ENCODE measurements around the gene EFCAB12.

DNA sequence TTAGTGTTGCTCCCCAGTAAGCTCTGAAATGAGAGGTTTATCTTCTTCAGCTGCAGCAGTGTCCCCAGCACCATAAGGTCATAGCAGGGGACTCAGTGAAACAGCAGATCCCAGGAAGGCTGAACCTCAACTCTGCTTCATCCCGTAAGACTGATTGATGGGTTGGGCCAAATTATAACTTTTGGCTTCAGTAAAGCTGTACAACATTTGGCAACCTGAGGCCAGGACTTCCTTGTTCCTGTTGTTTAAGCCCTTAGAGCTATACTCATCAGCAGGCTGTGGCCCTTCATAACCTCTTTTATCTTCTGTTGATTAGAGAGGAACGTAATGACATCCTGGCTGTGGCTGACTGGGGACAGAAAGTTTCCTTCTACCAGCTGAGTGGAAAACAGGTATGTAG lies 40.6 kb upstream of the EFCAB12 start:
- TF ChIP-seq, protein P1, sequence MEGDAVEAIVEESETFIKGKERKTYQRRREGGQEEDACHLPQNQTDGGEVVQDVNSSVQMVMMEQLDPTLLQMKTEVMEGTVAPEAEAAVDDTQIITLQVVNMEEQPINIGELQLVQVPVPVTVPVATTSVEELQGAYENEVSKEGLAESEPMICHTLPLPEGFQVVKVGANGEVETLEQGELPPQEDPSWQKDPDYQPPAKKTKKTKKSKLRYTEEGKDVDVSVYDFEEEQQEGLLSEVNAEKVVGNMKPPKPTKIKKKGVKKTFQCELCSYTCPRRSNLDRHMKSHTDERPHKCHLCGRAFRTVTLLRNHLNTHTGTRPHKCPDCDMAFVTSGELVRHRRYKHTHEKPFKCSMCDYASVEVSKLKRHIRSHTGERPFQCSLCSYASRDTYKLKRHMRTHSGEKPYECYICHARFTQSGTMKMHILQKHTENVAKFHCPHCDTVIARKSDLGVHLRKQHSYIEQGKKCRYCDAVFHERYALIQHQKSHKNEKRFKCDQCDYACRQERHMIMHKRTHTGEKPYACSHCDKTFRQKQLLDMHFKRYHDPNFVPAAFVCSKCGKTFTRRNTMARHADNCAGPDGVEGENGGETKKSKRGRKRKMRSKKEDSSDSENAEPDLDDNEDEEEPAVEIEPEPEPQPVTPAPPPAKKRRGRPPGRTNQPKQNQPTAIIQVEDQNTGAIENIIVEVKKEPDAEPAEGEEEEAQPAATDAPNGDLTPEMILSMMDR (conservative IDR thresholded peaks at IDR 0.05): no peak
- no peak for TF ChIP-seq ZFX (IDR thresholded peaks at IDR 0.05)

All from C4-2B (cell line).